ENCODE measurements around the gene PRKG1.

GRCh38 chr10:51250278-51250920, 176.1 kb downstream of the PRKG1 start:
- TF ChIP-seq, protein P1, sequence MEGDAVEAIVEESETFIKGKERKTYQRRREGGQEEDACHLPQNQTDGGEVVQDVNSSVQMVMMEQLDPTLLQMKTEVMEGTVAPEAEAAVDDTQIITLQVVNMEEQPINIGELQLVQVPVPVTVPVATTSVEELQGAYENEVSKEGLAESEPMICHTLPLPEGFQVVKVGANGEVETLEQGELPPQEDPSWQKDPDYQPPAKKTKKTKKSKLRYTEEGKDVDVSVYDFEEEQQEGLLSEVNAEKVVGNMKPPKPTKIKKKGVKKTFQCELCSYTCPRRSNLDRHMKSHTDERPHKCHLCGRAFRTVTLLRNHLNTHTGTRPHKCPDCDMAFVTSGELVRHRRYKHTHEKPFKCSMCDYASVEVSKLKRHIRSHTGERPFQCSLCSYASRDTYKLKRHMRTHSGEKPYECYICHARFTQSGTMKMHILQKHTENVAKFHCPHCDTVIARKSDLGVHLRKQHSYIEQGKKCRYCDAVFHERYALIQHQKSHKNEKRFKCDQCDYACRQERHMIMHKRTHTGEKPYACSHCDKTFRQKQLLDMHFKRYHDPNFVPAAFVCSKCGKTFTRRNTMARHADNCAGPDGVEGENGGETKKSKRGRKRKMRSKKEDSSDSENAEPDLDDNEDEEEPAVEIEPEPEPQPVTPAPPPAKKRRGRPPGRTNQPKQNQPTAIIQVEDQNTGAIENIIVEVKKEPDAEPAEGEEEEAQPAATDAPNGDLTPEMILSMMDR (IDR thresholded peaks at IDR 0.05; ENCODE audit: insufficient read depth, low read length, poor library complexity, severe bottlenecking) = no peak
- no peak for TF ChIP-seq EZH2phosphoT487 (conservative IDR thresholded peaks at IDR 0.05; ENCODE audit: low read length)
